KMS-11 (cell line): ENCODE results near the gene SLC38A1.

ENCODE experiments used
- H2AFZ ChIP-seq: fragments of 200-600 bp; sonication (generic); 2 replicates; pipeline ENCODE4 v1.6.1; 2016; ENCODE audit warnings: antibody characterized with exemption, mixed run types, low read depth
- H3K27ac ChIP-seq: fragments of 200-600 bp; sonication (generic); 2 replicates; pipeline ENCODE4 v1.6.1; 2016; ENCODE audit warnings: mild to moderate bottlenecking, mixed run types
- H3K27me3 ChIP-seq: fragments of 200-600 bp; sonication (generic); 2 replicates; pipeline ENCODE4 v1.6.1; 2017; ENCODE audit warnings: mild to moderate bottlenecking, low read depth, mixed run types, moderate library complexity; ENCODE audit not compliant: insufficient read depth
- H3K36me3 ChIP-seq: fragments of 200-600 bp; sonication (generic); 2 replicates; pipeline ENCODE4 v1.6.1; 2017; ENCODE audit warnings: mild to moderate bottlenecking, mixed run types; ENCODE audit not compliant: insufficient read depth
- H3K4me1 ChIP-seq: fragments of 200-600 bp; sonication (generic); 2 replicates; pipeline ENCODE4 v1.6.1; 2016; ENCODE audit warnings: mild to moderate bottlenecking, low read depth, mixed run types; ENCODE audit not compliant: poor library complexity, severe bottlenecking
- H3K4me2 ChIP-seq: fragments of 200-600 bp; sonication (generic); 2 replicates; pipeline ENCODE4 v1.7.0; 2016; ENCODE audit warnings: mild to moderate bottlenecking, mixed run types
- H3K4me3 ChIP-seq: fragments of 200-600 bp; sonication (generic); IDR thresholded peaks from 2 replicates; pipeline ENCODE4 v1.6.1; 2017; ENCODE audit warnings: low read depth, low read length, mixed read lengths; ENCODE audit not compliant: insufficient read depth
- H3K79me2 ChIP-seq: fragments of 200-600 bp; sonication (generic); 2 replicates; pipeline ENCODE4 v1.6.1; 2016; ENCODE audit warnings: low read depth, mixed run types; ENCODE audit not compliant: insufficient read depth
- H3K9ac ChIP-seq: fragments of 200-600 bp; sonication (generic); 2 replicates; pipeline ENCODE4 v1.6.1; 2016; ENCODE audit warnings: mild to moderate bottlenecking, mixed run types
- H4K20me1 ChIP-seq: fragments of 200-600 bp; sonication (generic); 2 replicates; pipeline ENCODE4 v1.6.1; 2016; ENCODE audit warnings: mild to moderate bottlenecking, mixed run types; ENCODE audit not compliant: insufficient read depth
- TF ChIP-seq, protein P1 (sequence below): fragments of 200-600 bp; sonication (generic); conservative IDR thresholded peaks from 2 replicates; pipeline ENCODE4 v1.6.1; 2017; ENCODE audit warnings: low read depth, mild to moderate bottlenecking, antibody characterized with exemption, low read length, moderate library complexity, mixed read lengths

The SLC38A1 gene

GRCh38 chr12:46160981-46161690 lies 107.7 kb downstream of the SLC38A1 start:
- no peak overlapping the region for H2AFZ ChIP-seq
- no peak overlapping the region for H3K4me2 ChIP-seq

GRCh38 chr12:46160101-46160980 lies 108.5 kb downstream of the SLC38A1 start:
- Histone ChIP-seq H3K9ac (no peak overlapping the region), H2AFZ (no peak overlapping the region), H3K27me3 (no peaks in the 10 kb centered on the region), H3K27ac (no peak overlapping the region), H3K36me3 (no peaks in the 10 kb centered on the region), H3K4me3 (no peak overlapping the region), H3K4me1 (no peaks in the 10 kb centered on the region), H3K79me2 (no peaks in the 10 kb centered on the region), H3K4me2 (no peak overlapping the region), H4K20me1 (no peaks in the 10 kb centered on the region)
- TF ChIP-seq, protein P1, sequence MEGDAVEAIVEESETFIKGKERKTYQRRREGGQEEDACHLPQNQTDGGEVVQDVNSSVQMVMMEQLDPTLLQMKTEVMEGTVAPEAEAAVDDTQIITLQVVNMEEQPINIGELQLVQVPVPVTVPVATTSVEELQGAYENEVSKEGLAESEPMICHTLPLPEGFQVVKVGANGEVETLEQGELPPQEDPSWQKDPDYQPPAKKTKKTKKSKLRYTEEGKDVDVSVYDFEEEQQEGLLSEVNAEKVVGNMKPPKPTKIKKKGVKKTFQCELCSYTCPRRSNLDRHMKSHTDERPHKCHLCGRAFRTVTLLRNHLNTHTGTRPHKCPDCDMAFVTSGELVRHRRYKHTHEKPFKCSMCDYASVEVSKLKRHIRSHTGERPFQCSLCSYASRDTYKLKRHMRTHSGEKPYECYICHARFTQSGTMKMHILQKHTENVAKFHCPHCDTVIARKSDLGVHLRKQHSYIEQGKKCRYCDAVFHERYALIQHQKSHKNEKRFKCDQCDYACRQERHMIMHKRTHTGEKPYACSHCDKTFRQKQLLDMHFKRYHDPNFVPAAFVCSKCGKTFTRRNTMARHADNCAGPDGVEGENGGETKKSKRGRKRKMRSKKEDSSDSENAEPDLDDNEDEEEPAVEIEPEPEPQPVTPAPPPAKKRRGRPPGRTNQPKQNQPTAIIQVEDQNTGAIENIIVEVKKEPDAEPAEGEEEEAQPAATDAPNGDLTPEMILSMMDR = no peak

More at GRCh38 chr12:46160981-46161690, 107.7 kb downstream of the SLC38A1 start:
- H4K20me1 ChIP-seq = no peaks in the 10 kb centered on the region
- H3K4me3 ChIP-seq = no peak overlapping the region
- H3K27ac ChIP-seq = no peak overlapping the region
- H3K79me2 ChIP-seq = no peaks in the 10 kb centered on the region
- no peak overlapping the region for H3K9ac ChIP-seq
- no peaks in the 10 kb centered on the region for H3K27me3 ChIP-seq
- H3K4me1 ChIP-seq = no peaks in the 10 kb centered on the region
- no peaks in the 10 kb centered on the region for H3K36me3 ChIP-seq
- TF ChIP-seq, protein P1 = no peak

DNA sequence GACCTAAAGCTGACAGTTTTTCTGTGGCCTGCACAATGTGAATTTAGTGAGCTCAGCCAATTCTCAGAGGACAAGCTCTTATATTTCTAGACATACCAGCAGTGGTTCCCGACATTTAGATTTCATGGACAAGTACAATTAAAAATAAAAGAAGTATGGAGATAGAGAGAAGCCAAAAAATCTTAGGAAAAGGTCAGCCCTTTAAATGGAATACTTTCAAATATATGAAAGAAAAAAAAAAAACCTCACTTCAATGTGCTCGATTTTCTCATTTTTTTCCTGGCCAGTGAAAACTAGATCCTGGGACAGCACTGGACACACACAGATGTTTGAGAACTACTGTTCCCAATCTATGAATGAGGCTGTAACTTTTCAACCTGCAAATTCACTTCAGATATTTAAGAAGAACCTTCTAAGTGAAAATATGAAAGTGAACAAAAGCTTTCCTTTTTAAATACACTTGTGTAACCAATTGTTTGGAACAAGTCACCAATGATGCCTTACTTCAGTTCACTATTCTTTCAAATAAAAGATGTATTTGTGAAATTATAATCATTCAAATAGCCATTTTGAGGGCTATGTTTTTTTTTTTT lies 109.4 kb downstream of the SLC38A1 start:
- Histone ChIP-seq H3K4me2 (no peak overlapping the region), H3K79me2 (no peaks in the 10 kb centered on the region), H3K27me3 (no peaks in the 10 kb centered on the region), H2AFZ (no peak overlapping the region), H4K20me1 (no peaks in the 10 kb centered on the region), H3K9ac (no peak overlapping the region), H3K4me1 (no peaks in the 10 kb centered on the region), H3K4me3 (no peak overlapping the region), H3K36me3 (no peaks in the 10 kb centered on the region), H3K27ac (no peak overlapping the region)
- TF ChIP-seq, protein P1 = no peak

- Histone ChIP-seq H3K4me3 (no peak overlapping the region), H4K20me1 (no peaks in the 10 kb centered on the region), H3K36me3 (no peaks in the 10 kb centered on the region), H3K27me3 (no peaks in the 10 kb centered on the region), H3K4me2 (no peak overlapping the region), H3K27ac (no peak overlapping the region), H3K4me1 (no peaks in the 10 kb centered on the region), H3K9ac (no peak overlapping the region), H2AFZ (no peak overlapping the region), H3K79me2 (no peaks in the 10 kb centered on the region)
- TF ChIP-seq, protein P1 = no peak
These were observed 110.3 kb downstream of the SLC38A1 start for GRCh38 chr12:46158501-46158900.
